Psoas muscle (tissue), 8 donors: Measurements from ENCODE around the gene SLC2A5. TPM values are rescaled to one million over a fixed set of nuclear protein-coding genes. Genes with fewer than 3 reads are reported as not detected.

Experiments used
- ATAC-seq, 4 donors: fragments of 200-7000 bp; cut with Tn5 transposase; one replicate each; pipeline ENCODE4 v1.9.1; 2020; ENCODE audit warnings: moderate library complexity in 3 of 4, mild to moderate bottlenecking in 2 of 4
- DNase-seq, 2 donors: peaks; one replicate each; pipeline ENCODE4 v3.0.0-alpha.2; 2020
- H3K27ac ChIP-seq: fragments of 200-600 bp; one replicate; pipeline ENCODE4 v1.8.0; 2022
- H3K27me3 ChIP-seq, 3 donors: fragments of 200-600 bp in 1 of 3; one replicate each; pipeline versions ENCODE4 v1.6.1 to v1.8.0; 2013 to 2022; ENCODE audit warnings: low read length in 2 of 3, mild to moderate bottlenecking in 2 of 3, moderate library complexity in 1 of 3; ENCODE audit not compliant: insufficient read depth in 3 of 3
- H3K36me3 ChIP-seq, 2 donors: fragments of 200-600 bp in 1 of 2; one replicate each; pipeline versions ENCODE4 v1.6.1 to v1.8.0; 2013 to 2022; ENCODE audit warnings: low read depth in 1 of 2, mild to moderate bottlenecking in 1 of 2, moderate library complexity in 1 of 2; ENCODE audit not compliant: insufficient read depth in 1 of 2
- H3K4me1 ChIP-seq: fragments of 200-600 bp; one replicate; pipeline ENCODE4 v1.8.0; 2022
- H3K4me3 ChIP-seq: fragments of 200-600 bp; one replicate; pipeline ENCODE4 v1.8.0; 2022; ENCODE audit warnings: mild to moderate bottlenecking
- H3K9me3 ChIP-seq: fragments of 200-600 bp; one replicate; pipeline ENCODE4 v1.8.0; 2022
- WGBS, 3 donors: extraction: QIAGEN DNeasy Blood & Tissue Kit; methylation state at CpG; one replicate each; pipeline versions ENCODE4 v1.1.6 to v1.1.7; 2013; 5-methylcytosine and 5-hydroxymethylcytosine counted together
- intact Hi-C, 2 donors: fragments of 100-400 bp; cut with DNase I; formaldehyde crosslinking; loops; one replicate each; pipeline versions ENCODE4 v1.11.0 to v1.14.2; 2022
- polyA plus RNA-seq, 3 donors: library from polyadenylated mRNA; stranded (reverse); fragments of 200-250 nt; gene quantifications; one replicate each; pipeline ENCODE4 v1.2.3, GENCODE V29; 2013
- total RNA-seq, 4 donors: library from RNA; stranded (reverse); fragmentation: NEBNext Ultra II Directional in 2 of 4; extraction: Animal tissue kit (Norgen Biotek cat#: 25700) in 2 of 4; gene quantifications; one replicate each; pipeline versions ENCODE4 v1.2.1 to v1.2.4, GENCODE V29; 2021 to 2023
- TF ChIP-seq, protein P1 (sequence below): fragments of 200-600 bp; IDR thresholded peaks from one replicate; pipeline ENCODE4 v1.8.0; 2022; ENCODE audit warnings: antibody characterized with exemption
- donor health status: healthy with polysubstance abuse.
- donor health status: DM: no; HTN: no; CAD: no; lungs with moderate emphysema.
- donor health status: Bipolar disorder and iron deficiency.
- donor health status: healthy.
- donor health status: DM: yes; HTN: yes; CAD: no.
- donor health status: DM: no; HTN: no; CAD: no.
- donor health status: DM: no; HTN: no; CAD: no.
- donor health status: DM: yes; HTN: yes; CAD: no.

The SLC2A5 gene
- total and polyA plus RNA-seq, 7 donors = 12.8 to 97.9 (median 31.7) TPM

DNA sequence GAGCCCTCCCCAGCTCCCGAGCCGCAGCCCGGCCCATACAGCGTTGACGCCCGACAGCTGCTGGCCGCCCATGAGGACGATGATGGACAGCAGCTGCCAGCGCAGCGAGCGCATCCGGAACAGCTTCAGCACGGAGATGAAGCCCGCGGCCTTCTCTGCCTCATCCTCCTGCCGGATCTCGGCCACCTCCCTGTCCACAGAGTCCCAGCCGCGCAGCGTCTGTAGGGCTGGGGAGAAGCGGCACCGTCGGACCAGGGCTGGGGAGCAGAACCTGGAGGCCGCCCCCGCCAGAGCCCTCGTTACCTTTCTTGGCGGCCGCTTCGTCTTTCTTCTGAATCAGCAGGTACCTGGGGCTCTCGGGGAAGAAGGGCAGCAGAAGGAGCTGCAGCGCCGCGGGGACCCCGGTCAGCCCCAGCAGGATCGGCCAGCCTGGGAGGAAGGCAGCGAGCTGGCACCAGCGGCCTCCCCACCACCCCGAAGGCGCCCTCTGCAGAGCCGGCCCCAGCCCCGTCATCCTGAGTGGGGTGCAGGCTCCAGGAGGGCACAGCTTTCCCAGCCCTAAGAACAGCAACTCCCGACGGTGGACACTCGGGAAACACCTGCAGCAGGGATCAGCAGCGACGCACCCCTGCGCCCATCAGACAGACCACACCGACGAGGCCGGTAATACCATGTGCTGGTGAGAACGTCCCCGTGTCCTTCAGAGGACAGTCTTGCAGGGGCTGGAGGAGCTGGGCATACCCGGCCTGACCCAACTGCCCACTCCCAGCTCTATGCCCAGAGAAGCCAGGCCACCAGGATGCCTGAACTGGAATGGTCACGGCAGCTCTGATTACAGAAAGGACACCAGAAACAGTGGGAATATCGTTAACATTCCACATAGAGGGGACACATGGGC is 29.4 kb downstream of the SLC2A5 start:
- Histone ChIP-seq H3K27me3 (no peaks in the 10 kb centered on the region), H3K4me3 (no peak overlapping the region), H3K9me3 (peaks cover 4% of the 10 kb centered on the region), H3K4me1 (no peaks in the 10 kb centered on the region), H3K27ac (no peak overlapping the region), H3K36me3 (peaks cover 0 to 23% of the 10 kb centered on the region in 2 donors)
- no peak for DNase-seq
- intact Hi-C loops = no loop called here
- TF ChIP-seq, protein P1, sequence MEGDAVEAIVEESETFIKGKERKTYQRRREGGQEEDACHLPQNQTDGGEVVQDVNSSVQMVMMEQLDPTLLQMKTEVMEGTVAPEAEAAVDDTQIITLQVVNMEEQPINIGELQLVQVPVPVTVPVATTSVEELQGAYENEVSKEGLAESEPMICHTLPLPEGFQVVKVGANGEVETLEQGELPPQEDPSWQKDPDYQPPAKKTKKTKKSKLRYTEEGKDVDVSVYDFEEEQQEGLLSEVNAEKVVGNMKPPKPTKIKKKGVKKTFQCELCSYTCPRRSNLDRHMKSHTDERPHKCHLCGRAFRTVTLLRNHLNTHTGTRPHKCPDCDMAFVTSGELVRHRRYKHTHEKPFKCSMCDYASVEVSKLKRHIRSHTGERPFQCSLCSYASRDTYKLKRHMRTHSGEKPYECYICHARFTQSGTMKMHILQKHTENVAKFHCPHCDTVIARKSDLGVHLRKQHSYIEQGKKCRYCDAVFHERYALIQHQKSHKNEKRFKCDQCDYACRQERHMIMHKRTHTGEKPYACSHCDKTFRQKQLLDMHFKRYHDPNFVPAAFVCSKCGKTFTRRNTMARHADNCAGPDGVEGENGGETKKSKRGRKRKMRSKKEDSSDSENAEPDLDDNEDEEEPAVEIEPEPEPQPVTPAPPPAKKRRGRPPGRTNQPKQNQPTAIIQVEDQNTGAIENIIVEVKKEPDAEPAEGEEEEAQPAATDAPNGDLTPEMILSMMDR = no peak
- no peak for ATAC-seq
- WGBS, 3 donors = 78 to 85% (median 83%) methylated on average over 48 to 55 of the region's 55 CpGs

DNA sequence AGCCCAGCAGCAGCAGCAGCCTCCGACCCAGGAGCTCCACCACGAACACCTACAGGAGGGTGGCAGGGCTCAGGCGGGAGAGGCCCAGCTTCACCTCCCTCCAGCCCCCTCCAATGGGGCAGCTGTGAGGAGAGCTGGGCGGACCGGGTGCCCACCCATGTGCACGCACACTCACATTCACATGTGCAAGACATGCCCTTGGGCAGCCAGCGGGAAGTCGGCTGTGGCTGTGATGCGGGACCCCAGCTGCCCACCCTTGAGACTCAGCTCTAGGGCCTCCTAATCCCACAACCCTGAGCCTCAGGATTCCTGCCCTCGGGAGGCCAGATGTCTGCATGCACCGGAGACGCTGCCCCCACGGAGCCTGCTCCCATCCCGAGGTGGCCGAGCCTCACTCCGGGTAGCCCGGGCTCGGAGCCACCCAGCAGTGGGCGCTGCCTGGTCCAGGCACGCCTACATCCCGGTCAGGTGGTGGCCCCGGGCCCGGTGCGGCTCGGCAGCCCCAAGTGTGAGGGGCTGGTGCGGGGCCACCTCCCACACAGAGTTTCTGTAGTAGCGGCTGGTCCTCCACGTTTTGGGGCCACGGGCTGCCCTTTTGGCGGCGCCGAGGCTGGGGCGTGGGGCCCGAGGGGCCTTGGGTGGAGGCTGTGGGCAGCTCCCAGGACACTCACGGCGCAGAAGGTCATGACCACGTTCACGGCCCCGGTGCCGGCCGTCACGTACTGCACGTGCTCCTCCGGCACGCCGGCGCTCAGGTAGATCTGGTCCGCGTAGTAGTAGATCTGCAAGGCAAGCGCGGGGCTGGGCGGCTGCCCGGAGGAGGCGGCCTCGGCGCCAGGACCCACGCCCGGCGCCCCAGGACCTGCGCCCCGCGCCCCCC is 30.3 kb downstream of the SLC2A5 start:
- H3K4me3 ChIP-seq = no peak overlapping the region
- peaks cover 5% of the 10 kb centered on the region for H3K9me3 ChIP-seq
- H3K27me3 ChIP-seq = no peaks in the 10 kb centered on the region
- ATAC-seq = peak in 1 of 4 donors; percentile 6
- no peak overlapping the region for H3K27ac ChIP-seq
- no peaks in the 10 kb centered on the region for H3K4me1 ChIP-seq
- peaks cover 0 to 23% of the 10 kb centered on the region in 2 donors for H3K36me3 ChIP-seq
- WGBS, 3 donors = 64 to 78% (median 75%) methylated on average over 61 to 62 of the region's 62 CpGs
- DNase-seq = no peak
- TF ChIP-seq, protein P1 = no peak
- intact Hi-C loops = no loop called here

DNA sequence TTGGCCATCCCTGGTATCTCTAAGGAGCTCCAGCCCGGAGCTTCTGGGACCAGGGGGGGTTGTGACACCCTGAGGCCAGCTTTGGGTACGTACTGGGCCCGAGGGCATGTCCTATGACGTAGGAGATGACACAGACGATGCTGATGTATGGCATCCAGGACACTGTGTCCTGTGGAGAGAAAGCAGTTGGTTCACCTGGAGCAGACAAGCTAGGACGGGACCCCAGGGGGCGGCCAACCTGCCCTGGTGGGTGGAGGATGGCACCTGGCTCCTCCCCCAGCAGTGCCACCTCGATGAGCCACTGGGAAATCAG is 31.1 kb downstream of the SLC2A5 start:
- intact Hi-C loops = no loop called here
- H3K4me1 ChIP-seq = no peaks in the 10 kb centered on the region
- TF ChIP-seq, protein P1 = no peak
- no peak overlapping the region for H3K27ac ChIP-seq
- ATAC-seq (peak in 1 of 4 donors; percentile 10), DNase-seq (no peak)
- H3K4me3 ChIP-seq = no peak overlapping the region
- H3K36me3 ChIP-seq = peaks cover 0 to 23% of the 10 kb centered on the region in 2 donors
- WGBS, 3 donors = 84 to 86% (median 84%) methylated on average over 8 of the region's 8 CpGs
- no peaks in the 10 kb centered on the region for H3K27me3 ChIP-seq
- peaks cover 5% of the 10 kb centered on the region for H3K9me3 ChIP-seq

DNA sequence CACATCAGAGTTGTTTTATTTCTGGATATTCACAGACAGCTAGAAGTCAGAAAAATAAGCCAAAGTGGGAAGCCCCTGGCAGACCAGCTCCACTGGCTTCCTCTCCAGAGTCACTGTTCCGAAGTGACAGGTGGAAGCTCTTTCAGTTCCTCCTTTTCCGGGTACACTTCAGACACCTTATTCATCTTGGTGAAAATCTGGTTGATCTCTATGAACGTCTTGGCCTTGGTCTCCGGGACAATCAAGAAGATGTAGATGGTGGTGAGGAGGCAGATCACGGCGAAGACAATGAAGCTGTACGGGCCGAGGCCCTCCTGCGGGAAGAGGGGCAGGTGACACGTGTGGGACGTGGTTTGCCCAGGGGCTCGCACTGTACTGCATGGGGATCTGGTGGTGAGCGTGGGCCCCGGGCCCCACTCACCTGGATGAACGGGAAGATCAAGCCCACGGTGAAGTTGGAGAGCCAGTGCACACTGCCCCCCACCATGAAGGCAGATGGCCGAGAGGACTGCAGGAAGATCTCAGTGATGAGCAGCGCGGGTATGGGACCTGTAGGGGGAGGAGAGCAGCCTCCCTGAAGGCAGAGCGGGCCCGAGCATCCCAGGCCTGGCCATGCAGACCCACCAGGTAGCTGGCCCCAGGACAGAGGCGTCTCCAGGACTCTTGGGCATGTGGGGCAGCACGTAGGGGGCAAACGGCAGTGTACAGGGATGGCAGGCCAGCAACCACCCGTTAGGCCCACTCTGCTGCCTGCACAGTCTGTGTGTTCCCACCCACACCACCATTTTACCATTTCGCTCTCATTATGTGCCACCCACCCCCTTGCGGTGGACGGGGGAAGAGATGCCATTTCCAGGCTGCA is 31.7 kb downstream of the SLC2A5 start:
- ATAC-seq (peak in 1 of 4 donors; percentile 21), DNase-seq (no peak)
- Histone ChIP-seq H3K36me3 (peaks cover 0 to 23% of the 10 kb centered on the region in 2 donors), H3K9me3 (peaks cover 5% of the 10 kb centered on the region), H3K27ac (no peak overlapping the region), H3K4me1 (no peaks in the 10 kb centered on the region), H3K27me3 (no peaks in the 10 kb centered on the region), H3K4me3 (no peak overlapping the region)
- TF ChIP-seq, protein P1 = no peak
- WGBS, 3 donors = 83 to 92% (median 84%) methylated on average over 25 to 28 of the region's 28 CpGs
- intact Hi-C loops = loop anchor here in 1 of 2 donors (1.0 kb wide), 1 partner anchor 47 kb away; no protein-coding TSS in a partner anchor
